Activated CD4-positive, alpha-beta T cell treated with anti-CD3 and anti-CD28 coated beads, Interleukin-2, amount 10 ng/mL, durations not matched to agents 7 days and 5 days (primary cell): ENCODE measurements around the gene ELK4. TPM values are rescaled to one million over a fixed set of nuclear protein-coding genes. Genes with fewer than 3 reads are reported as not detected.

Source experiments
- CTCF ChIA-PET: fragments of 350-600 bp; sonication (Branson Sonifier 250); formaldehyde crosslinking; loops from one replicate; lab custom pipeline; 2021; ENCODE audit warnings: antibody characterized with exemption; lab: Charles Lee
- POLR2A ChIA-PET: fragments of 350-600 bp; sonication (Branson Sonifier 250); formaldehyde crosslinking; loops from one replicate; lab custom pipeline; 2021; ENCODE audit warnings: antibody characterized with exemption; lab: Charles Lee
- DNase-seq: peaks from one replicate; pipeline ENCODE4 v3.0.0-alpha.2; 2020
- H3K27ac Mint-ChIP-seq: one replicate; pipeline ENCODE4 v1.8.0; 2021; ENCODE audit warnings: mild to moderate bottlenecking, moderate library complexity, mixed read lengths
- H3K27me3 Mint-ChIP-seq: one replicate; pipeline ENCODE4 v1.8.0; 2021; ENCODE audit warnings: mixed read lengths
- H3K36me3 Mint-ChIP-seq: one replicate; pipeline ENCODE4 v1.8.0; 2021; ENCODE audit warnings: low read depth, mixed read lengths
- H3K4me1 Mint-ChIP-seq: one replicate; pipeline ENCODE4 v1.8.0; 2021; ENCODE audit warnings: mixed read lengths
- H3K4me3 Mint-ChIP-seq: one replicate; pipeline ENCODE4 v1.8.0; 2021; ENCODE audit warnings: mild to moderate bottlenecking, moderate library complexity, mixed read lengths
- H3K9me3 Mint-ChIP-seq: one replicate; pipeline ENCODE4 v1.8.0; 2021; ENCODE audit warnings: mixed read lengths
- total RNA-seq, 2 experiments: library from RNA; stranded (reverse); gene quantifications; one replicate each; pipeline ENCODE4 v1.2.3, GENCODE V29; 2021

ELK4 gene
- total RNA-seq, 2 experiments from 2014 or later = 99.4 to 103 TPM

DNA sequence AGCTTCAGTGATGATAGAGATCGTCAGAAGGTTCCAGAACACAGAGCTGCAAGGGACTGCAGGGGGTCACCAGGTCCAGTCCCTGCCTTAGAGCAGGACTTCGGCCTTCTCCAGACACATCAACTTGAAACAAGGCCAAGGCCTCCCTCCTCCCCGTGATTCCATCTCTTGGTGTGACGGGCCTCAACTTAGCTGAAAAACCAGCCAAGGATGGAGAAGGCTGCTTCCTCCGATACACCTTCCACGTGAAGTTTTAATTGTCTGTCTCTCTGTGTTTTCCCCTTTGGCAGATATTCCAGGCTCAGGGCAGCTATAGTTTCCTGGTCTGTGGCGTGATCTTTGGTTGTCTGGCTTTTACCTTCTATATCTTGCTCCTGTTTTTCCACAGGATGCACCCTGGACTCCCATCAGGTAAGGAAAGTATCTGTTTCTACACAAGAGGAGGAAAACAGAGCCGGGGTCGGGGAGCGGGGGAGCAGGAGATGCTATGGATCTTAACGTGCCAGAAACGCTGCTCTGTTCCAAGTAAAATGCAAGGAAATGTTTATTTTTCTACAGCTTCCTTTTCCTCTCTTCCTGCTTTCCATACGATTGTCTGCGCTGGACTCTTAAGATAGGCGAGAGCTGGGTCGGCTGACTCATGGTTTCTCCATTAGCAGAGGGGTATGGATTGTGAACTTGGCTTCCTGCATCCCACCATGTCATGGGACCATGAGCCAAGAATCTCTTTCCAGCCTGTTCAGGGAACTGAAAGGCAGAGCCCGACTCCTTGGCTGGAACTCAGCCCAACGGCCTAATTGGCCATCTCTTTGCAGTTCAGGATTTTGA lies 32.8 kb downstream of the ELK4 start:
- no peak for DNase-seq
- no peak overlapping the region for H3K27ac Mint-ChIP-seq
- H3K27me3 Mint-ChIP-seq = no peaks in the 10 kb centered on the region
- no peak overlapping the region for H3K4me3 Mint-ChIP-seq
- ChIA-PET CTCF (interaction anchor here (0.6 to 2.0 kb wide), 5 partner anchors 32 to 82 kb away, joined by 3 to 7 read pairs (median 3); no protein-coding TSS in a partner anchor), POLR2A (interaction anchor here (0.9 to 1.0 kb wide), 2 partner anchors 32 to 33 kb away, joined by 3 read pairs; no protein-coding TSS in a partner anchor)
- peaks cover 41% of the 10 kb centered on the region for H3K4me1 Mint-ChIP-seq
- H3K36me3 Mint-ChIP-seq = peaks cover 45% of the 10 kb centered on the region
- no peaks in the 10 kb centered on the region for H3K9me3 Mint-ChIP-seq

DNA sequence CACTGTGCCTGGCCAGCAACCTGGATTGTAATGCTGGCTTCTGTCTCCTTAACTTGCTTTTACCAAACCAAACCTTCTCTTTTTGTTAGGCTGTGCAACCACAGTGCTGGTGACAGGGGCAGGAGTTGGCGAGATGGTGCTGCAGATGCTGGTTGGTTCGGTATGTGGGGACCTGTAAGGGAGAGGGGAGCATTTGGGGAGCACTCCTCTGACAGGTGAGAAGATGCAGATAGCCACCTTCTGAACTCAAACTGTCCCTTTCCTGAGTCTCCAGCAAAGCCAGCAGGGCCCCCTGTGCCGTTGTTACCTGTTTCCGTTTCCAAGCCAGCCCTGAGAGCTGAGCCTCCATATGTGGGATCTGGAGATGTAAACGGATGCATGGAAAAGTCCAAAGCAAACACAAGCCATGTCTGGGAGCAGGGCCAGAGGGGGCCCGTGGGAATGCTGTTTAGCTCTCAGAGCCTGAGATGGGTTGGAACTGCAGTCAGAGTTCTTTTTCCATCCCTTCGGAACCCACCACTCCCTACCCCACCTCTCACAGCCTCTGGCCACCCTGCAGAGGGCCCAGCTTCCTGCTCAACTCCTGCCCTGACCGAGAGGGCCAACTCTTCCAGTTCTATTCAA lies 34.0 kb downstream of the ELK4 start:
- Mint-ChIP-seq H3K4me3 (no peak overlapping the region), H3K9me3 (no peaks in the 10 kb centered on the region), H3K27me3 (no peaks in the 10 kb centered on the region), H3K4me1 (peaks cover 53% of the 10 kb centered on the region), H3K36me3 (peaks cover 39% of the 10 kb centered on the region), H3K27ac (no peak overlapping the region)
- DNase-seq = no peak
- CTCF ChIA-PET = interaction anchor here (0.8 to 2.0 kb wide), 3 partner anchors 34 to 60 kb away, joined by 3 to 7 read pairs (median 4); no protein-coding TSS in a partner anchor
- POLR2A ChIA-PET = no interaction called here

DNA sequence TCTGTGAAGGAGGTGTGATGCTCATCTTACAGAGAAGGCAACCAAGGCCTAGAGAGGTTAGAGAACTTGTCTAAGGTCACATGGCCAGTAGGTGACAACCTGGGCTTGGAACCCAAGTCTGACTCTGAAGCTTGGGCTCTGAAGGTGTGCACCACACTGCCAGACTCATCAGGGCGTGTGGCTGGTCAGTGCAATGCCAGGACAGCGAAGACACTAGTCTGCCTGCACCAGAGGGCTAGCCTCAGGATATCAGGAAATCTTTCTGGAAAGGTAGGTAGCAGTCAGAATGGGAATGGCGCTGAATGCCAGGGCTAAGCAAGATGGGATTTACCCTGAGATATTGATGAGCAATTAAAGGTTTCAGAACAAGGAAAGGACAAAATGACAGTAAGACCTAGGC lies 34.9 kb downstream of the ELK4 start:
- H3K27me3 Mint-ChIP-seq = no peaks in the 10 kb centered on the region
- H3K27ac Mint-ChIP-seq = peak overlapping the region; percentile 10
- H3K36me3 Mint-ChIP-seq = peaks cover 39% of the 10 kb centered on the region
- CTCF ChIA-PET = interaction anchor here (9.7 kb wide), 1 partner anchor 61 kb away, joined by 185 read pairs; no protein-coding TSS in a partner anchor
- no peak for DNase-seq
- POLR2A ChIA-PET = no interaction called here
- H3K9me3 Mint-ChIP-seq = no peaks in the 10 kb centered on the region
- H3K4me3 Mint-ChIP-seq = no peak overlapping the region
- H3K4me1 Mint-ChIP-seq = peaks cover 56% of the 10 kb centered on the region

DNA sequence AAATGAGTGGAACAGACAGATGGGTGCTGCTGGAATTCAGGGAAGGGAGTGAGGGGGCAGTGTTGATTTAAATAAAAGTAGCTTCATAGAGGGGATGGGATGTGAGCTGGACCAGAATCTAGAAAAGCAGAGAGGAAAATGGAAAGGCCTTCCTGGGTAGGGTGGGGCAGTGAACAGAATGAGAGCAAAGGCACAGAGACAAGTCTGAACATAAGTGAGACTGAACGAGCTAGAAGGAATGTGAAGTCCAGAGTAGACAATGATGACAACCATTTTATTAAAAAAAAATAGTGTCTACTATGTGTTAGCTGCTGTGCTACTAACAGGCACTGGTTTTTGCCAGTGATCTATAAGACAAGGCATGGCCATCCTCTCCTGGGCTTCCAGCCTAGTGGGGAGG lies 36.0 kb downstream of the ELK4 start:
- Mint-ChIP-seq H3K4me3 (no peak overlapping the region), H3K9me3 (no peaks in the 10 kb centered on the region), H3K36me3 (peaks cover 39% of the 10 kb centered on the region), H3K27me3 (no peaks in the 10 kb centered on the region), H3K27ac (peak overlapping the region; percentile 10), H3K4me1 (peaks cover 59% of the 10 kb centered on the region)
- POLR2A ChIA-PET = interaction anchor here (0.6 kb wide), 2 partner anchors 26 to 504 kb away, joined by 3 read pairs; no protein-coding TSS in a partner anchor
- no peak for DNase-seq
- CTCF ChIA-PET = interaction anchor here (0.6 to 9.7 kb wide), 3 partner anchors 22 to 468 kb away, joined by 3 to 185 read pairs (median 3); no protein-coding TSS in a partner anchor

DNA sequence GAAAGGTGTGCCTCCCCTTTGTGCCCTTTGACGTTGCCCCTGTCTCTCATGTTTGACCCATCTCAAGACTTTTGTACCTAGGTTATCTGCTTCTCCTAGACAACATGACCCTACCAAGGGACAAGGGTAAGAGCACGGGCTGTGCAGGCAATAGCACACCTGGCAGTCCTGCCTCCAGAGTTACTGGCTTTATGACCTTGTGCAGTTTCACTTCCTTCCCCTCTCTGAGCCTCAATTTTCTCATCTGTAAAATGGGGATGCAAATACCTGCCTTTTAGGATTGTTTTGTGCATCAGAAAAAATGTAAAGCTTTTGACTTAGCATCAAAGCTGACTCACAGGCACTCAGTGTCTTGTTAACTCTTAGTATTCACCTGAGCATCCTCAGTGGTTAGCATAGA lies 36.4 kb downstream of the ELK4 start:
- no peak overlapping the region for H3K27ac Mint-ChIP-seq

DNA sequence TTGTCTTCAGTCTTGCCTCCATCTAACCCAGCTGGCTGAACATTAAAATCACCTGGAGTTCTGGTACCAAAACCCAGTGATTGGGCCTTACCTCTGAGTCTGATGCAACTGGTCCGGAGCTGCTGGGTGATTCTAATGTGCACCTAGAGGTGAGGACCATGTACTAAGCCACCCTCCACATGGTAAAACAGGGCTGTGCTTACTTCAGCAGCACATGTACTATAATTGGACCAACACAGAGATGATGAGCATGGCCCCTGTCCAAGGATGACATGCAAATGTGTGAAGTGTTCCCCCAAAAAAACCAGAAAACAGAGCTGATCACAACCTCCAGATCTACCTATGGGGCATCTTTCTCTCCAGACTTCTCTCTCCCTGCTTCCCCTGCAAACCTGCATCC lies 37.0 kb downstream of the ELK4 start:
- ChIA-PET CTCF (interaction anchor here (0.5 to 9.7 kb wide), 3 partner anchors 36 to 1117 kb away, joined by 3 to 185 read pairs (median 105); partner anchors contain the start of gene ELK4), POLR2A (no interaction called here)
- DNase-seq = no peak
- H3K36me3 Mint-ChIP-seq = peaks cover 35% of the 10 kb centered on the region
- no peaks in the 10 kb centered on the region for H3K27me3 Mint-ChIP-seq
- H3K4me3 Mint-ChIP-seq = no peak overlapping the region
- H3K9me3 Mint-ChIP-seq = no peaks in the 10 kb centered on the region
- H3K4me1 Mint-ChIP-seq = peaks cover 51% of the 10 kb centered on the region
- H3K27ac Mint-ChIP-seq = peak overlapping the region; percentile 95

More for the DNA sequence above, 36.4 kb downstream of the ELK4 start:
- peaks cover 39% of the 10 kb centered on the region for H3K36me3 Mint-ChIP-seq
- H3K27me3 Mint-ChIP-seq = no peaks in the 10 kb centered on the region
- no peak for DNase-seq
- ChIA-PET POLR2A (interaction anchor here (0.6 kb wide), 1 partner anchor 26 kb away, joined by 3 read pairs; no protein-coding TSS in a partner anchor), CTCF (interaction anchor here (0.5 to 9.7 kb wide), 4 partner anchors 22 to 1116 kb away, joined by 3 to 185 read pairs (median 54); partner anchors contain the start of gene ELK4)
- H3K4me3 Mint-ChIP-seq = no peak overlapping the region
- H3K4me1 Mint-ChIP-seq = peaks cover 57% of the 10 kb centered on the region
- no peaks in the 10 kb centered on the region for H3K9me3 Mint-ChIP-seq

DNA sequence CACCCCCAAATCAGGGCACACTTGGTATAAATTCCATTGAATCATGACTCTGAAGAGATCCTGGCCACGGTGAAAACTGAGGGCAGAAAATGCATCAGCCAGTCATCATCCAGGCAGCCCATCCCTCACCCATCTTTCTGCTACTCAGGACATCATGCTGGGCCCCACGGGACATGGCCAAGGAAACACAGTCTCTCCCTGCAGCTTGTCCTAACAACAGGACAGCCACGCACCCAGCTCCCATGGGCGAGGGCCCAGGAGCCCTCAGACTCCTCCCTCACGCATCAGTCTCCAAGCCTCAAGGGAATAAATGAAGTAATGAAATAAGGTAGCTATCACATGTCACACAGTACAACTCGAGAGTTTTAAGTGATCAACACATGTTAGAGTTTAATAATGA lies 37.8 kb downstream of the ELK4 start:
- DNase-seq = no peak
- H3K9me3 Mint-ChIP-seq = no peaks in the 10 kb centered on the region
- H3K27ac Mint-ChIP-seq = peak overlapping the region; percentile 95
- ChIA-PET POLR2A (no interaction called here), CTCF (interaction anchor here (0.7 to 9.7 kb wide), 4 partner anchors 37 to 256 kb away, joined by 3 to 185 read pairs (median 54); partner anchors contain the start of genes ELK4 and PM20D1)
- peaks cover 47% of the 10 kb centered on the region for H3K4me1 Mint-ChIP-seq
- H3K27me3 Mint-ChIP-seq = no peaks in the 10 kb centered on the region
- H3K36me3 Mint-ChIP-seq = peaks cover 28% of the 10 kb centered on the region
- H3K4me3 Mint-ChIP-seq = peak overlapping the region; percentile 65

DNA sequence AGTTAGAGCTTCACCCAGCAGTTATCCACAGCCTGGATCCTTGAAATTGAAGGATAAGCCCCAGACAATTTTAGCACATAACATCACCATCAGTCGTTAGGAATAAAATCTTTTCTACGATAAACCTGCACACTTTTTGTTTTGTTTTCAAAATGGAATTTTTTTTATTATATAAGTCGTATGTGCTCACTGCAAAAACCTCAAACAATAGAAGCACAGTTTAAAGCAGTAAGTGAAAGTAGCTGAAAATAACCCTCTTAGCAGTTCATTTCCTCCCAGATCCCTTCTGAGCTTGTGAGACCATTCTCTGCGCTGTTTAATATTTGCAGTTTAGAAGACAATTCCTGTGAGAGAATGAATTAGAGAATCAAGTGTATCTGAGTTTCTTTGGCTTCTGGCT lies 38.3 kb downstream of the ELK4 start:
- H3K27me3 Mint-ChIP-seq = no peaks in the 10 kb centered on the region
- peak overlapping the region; percentile 65 for H3K4me3 Mint-ChIP-seq
- H3K4me1 Mint-ChIP-seq = peaks cover 47% of the 10 kb centered on the region
- ChIA-PET POLR2A (no interaction called here), CTCF (interaction anchor here (1.4 to 9.7 kb wide), 4 partner anchors 11 to 257 kb away, joined by 4 to 185 read pairs (median 64); partner anchors contain the start of genes ELK4 and PM20D1)
- DNase-seq = no peak
- peaks cover 27% of the 10 kb centered on the region for H3K36me3 Mint-ChIP-seq
- no peaks in the 10 kb centered on the region for H3K9me3 Mint-ChIP-seq
- H3K27ac Mint-ChIP-seq = peak overlapping the region; percentile 95

DNA sequence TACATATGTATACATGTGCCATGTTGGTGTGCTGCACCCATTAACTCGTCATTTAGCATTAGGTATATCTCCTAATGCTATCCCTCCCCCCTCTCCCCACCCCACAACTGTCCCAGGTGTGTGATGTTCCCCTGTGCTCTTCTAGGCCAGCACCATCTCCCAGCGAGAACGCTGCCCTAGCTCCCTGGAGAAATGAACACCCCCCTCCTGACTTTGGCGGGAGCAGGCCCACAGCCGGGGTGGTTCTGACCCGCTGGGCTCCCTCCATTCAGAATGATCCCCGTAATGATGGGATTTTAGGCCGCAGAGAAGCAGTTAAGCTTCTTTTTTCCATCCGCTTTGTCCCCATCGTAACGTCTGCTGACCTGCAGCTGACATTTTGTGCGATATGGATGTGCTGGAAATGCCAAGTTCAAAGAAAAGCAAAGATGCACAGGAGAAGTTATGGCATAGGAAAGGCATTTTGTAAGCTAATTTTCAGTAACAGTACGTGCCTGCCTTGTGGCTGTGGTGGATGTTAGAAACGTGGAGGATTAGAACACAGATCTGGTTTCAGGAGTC lies 39.3 kb downstream of the ELK4 start:
- Mint-ChIP-seq H3K27ac (peak overlapping the region; percentile 95), H3K9me3 (no peaks in the 10 kb centered on the region), H3K27me3 (no peaks in the 10 kb centered on the region), H3K4me1 (peaks cover 47% of the 10 kb centered on the region), H3K4me3 (peak overlapping the region; percentile 65), H3K36me3 (peaks cover 18% of the 10 kb centered on the region)
- ChIA-PET CTCF (interaction anchor here (0.6 to 9.7 kb wide), 34 partner anchors 8 to 385 kb away, joined by 3 to 185 read pairs (median 5); partner anchors contain the start of genes ELK4 and RAB29), POLR2A (interaction anchor here (1.6 kb wide), 1 partner anchor 39 kb away, joined by 18 read pairs; the partner anchor contains the start of gene ELK4)
- DNase-seq = no peak

DNA sequence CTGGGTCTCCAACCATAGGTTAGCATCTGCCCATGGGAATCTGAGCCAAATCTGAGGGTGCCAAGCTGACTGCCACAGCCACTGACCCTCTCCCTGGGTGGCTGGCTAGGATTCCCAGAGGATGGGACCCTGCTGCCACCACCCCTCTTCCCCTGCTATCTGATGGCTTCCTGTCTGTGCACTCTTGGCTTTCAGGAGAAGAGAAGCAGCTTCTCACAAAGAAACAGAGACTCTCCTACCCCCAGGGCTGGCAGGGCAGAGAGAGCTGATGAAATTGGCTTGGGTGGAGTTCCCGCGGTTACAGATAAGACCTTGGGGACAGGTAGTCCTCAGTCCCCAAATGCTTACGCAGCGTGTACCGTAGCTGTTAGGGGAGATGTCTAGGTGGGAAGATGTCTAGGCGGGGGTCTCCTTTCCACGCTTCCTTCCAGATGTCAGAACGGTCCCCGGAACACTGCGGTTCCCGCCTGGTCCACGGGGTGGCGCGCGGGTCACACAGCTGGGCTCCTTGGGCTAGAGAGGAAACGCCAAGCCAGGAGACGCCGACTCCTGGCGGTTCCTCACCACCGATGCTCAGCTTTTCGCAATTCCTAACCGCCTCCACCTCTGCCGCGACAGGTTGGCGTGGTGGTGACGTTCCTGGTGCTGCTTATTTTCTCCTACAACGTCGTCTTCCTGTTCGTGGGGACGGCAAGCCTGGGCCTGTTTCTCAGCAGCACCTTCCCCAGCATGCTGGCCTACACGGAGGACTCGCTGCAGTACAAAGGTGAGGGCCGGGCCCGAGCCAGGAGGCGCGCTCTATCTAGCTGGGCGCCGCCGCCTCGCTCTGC lies 40.1 kb downstream of the ELK4 start:
- peak; percentile 89 for DNase-seq
- Mint-ChIP-seq H3K9me3 (no peaks in the 10 kb centered on the region), H3K36me3 (peaks cover 13% of the 10 kb centered on the region), H3K27me3 (no peaks in the 10 kb centered on the region), H3K4me1 (peaks cover 47% of the 10 kb centered on the region), H3K27ac (peak overlapping the region; percentile 89), H3K4me3 (peak overlapping the region; percentile 81)
- POLR2A ChIA-PET = interaction anchor here (1.2 to 1.6 kb wide), 2 partner anchors 40 to 66 kb away, joined by 4 to 18 read pairs; partner anchors contain the start of gene ELK4
- CTCF ChIA-PET = interaction anchor here (0.6 to 9.7 kb wide), 44 partner anchors 9 to 386 kb away, joined by 3 to 185 read pairs (median 4); partner anchors contain the start of genes ELK4 and RAB29

DNA sequence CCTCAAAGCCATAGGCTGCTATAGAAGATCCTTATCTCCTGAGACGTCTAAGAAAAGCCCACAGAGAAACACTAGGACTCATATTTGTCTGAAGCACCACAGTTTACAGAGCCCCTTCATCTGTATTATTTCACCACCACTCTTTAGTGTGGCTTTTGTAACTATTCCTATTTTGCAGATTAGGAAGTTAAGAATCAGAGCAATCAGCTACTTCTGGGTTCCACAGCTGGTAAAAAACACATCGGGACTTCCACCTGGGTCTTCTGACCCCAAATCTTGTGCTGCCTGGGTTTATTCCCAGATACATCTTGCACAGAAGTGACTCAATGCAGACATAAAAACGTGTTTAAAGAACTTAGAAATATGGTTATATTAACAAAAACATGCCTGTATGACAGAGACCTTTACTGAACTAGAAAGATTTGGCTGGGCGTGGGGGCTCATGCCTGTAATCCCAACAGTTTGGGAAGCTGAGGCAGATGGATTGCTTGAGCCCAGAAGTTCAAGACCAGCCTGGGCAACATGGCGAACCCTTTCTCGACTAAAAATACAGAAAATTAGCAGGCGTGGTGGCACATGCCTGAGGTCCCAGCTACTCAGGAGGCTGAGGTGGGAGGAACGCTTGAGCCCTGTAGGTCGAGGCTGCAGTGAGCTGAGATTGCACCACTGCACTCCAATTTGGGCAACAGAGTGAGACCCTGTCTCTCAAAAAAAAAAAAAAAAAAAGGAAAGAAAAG lies 40.9 kb downstream of the ELK4 start:
- peaks cover 7% of the 10 kb centered on the region for H3K36me3 Mint-ChIP-seq
- no peaks in the 10 kb centered on the region for H3K9me3 Mint-ChIP-seq
- H3K27ac Mint-ChIP-seq = no peak overlapping the region
- H3K4me1 Mint-ChIP-seq = peaks cover 42% of the 10 kb centered on the region
- no peaks in the 10 kb centered on the region for H3K27me3 Mint-ChIP-seq
- DNase-seq = no peak
- POLR2A ChIA-PET = interaction anchor here (1.2 to 1.6 kb wide), 2 partner anchors 41 to 67 kb away, joined by 4 to 18 read pairs; partner anchors contain the start of gene ELK4
- CTCF ChIA-PET = interaction anchor here (0.6 to 9.7 kb wide), 36 partner anchors 8 to 387 kb away, joined by 3 to 185 read pairs (median 4); partner anchors contain the start of gene ELK4
- no peak overlapping the region for H3K4me3 Mint-ChIP-seq
